Measurements from ENCODE around the gene DRAP1.

DNA sequence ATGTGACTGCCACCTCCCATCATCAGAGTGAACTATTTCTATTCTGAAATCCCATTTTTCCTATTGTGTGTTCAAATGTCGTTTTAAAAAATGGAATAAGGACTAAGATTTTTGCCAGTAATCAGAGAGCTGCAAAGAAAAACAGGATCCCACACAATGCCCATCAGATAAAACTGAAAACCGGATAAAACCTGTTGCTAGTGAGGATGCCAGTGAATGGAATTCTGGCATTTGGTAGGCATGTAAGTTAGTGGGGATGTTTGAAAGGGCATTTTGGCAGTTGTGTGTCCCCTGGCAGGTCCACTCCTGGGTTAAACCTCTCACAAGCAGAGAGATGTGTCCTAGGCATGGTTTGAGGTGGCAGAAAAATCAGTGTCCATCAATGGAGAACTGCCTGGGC is 6.2 kb downstream of the DRAP1 start:
- no peak for TF ChIP-seq ZNF274 (IDR thresholded peaks at IDR 0.05; ENCODE audit: low read depth, low read length)
- no peak for TF ChIP-seq SUZ12 (IDR thresholded peaks at IDR 0.05; ENCODE audit: extremely low read depth, insufficient read depth, insufficient read length)
